DOHH2 (cell line): ENCODE results near the gene ISL1.

Experiments
- EZH2phosphoT487 ChIP-seq: fragments of 200-600 bp; sonication (generic); IDR thresholded peaks from 2 replicates; pipeline ENCODE4 v1.6.1; 2017; ENCODE audit warnings: borderline replicate concordance, mild to moderate bottlenecking, antibody characterized with exemption, low read length, moderate library complexity, mixed read lengths
- TF ChIP-seq, protein P1 (sequence below): fragments of 200-600 bp; sonication (generic); IDR thresholded peaks from one replicate; pipeline ENCODE4 v1.5.1; 2014; ENCODE audit warnings: antibody characterized with exemption, mild to moderate bottlenecking, low read depth, low read length; ENCODE audit not compliant: poor library complexity, severe bottlenecking

- TF ChIP-seq, protein P1, sequence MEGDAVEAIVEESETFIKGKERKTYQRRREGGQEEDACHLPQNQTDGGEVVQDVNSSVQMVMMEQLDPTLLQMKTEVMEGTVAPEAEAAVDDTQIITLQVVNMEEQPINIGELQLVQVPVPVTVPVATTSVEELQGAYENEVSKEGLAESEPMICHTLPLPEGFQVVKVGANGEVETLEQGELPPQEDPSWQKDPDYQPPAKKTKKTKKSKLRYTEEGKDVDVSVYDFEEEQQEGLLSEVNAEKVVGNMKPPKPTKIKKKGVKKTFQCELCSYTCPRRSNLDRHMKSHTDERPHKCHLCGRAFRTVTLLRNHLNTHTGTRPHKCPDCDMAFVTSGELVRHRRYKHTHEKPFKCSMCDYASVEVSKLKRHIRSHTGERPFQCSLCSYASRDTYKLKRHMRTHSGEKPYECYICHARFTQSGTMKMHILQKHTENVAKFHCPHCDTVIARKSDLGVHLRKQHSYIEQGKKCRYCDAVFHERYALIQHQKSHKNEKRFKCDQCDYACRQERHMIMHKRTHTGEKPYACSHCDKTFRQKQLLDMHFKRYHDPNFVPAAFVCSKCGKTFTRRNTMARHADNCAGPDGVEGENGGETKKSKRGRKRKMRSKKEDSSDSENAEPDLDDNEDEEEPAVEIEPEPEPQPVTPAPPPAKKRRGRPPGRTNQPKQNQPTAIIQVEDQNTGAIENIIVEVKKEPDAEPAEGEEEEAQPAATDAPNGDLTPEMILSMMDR: no peak
- TF ChIP-seq EZH2phosphoT487: no peak
Observed at GRCh38 chr5:51385216-51385615, 2.0 kb downstream of the ISL1 start.
